HEK293T (cell line): ENCODE measurements around the gene METTL26.

ENCODE experiments used
- BHLHE40 ChIP-seq: fragments of 450-650 bp; IDR thresholded peaks from 2 replicates; pipeline ENCODE4 v1.6.1; 2016; ENCODE audit warnings: mild to moderate bottlenecking, moderate library complexity, borderline replicate concordance
- ELF4 ChIP-seq: fragments of 450-650 bp; IDR thresholded peaks from 2 replicates; pipeline ENCODE4 v1.6.1; 2017; ENCODE audit warnings: antibody characterized with exemption
- HDGF ChIP-seq: fragments of 450-650 bp; IDR thresholded peaks from 2 replicates; pipeline ENCODE4 v1.6.1; 2017; ENCODE audit warnings: antibody characterized with exemption, borderline replicate concordance
- SP1 ChIP-seq: fragments of 450-650 bp; IDR thresholded peaks from 2 replicates; pipeline ENCODE4 v1.6.1; 2017
- SUZ12 ChIP-seq: fragments of 450-650 bp; IDR thresholded peaks from 2 replicates; pipeline ENCODE4 v1.6.1; 2016; ENCODE audit warnings: mild to moderate bottlenecking
- TARDBP ChIP-seq: fragments of 450-650 bp; IDR thresholded peaks from 2 replicates; pipeline ENCODE4 v1.6.1; 2016

- no peak for TF ChIP-seq SUZ12
- TF ChIP-seq TARDBP: no peak
- no peak for TF ChIP-seq SP1
- TF ChIP-seq ELF4: no peak
- TF ChIP-seq BHLHE40: no peak
- 0 out of 2 replicates have a peak, but pooled peaks have one; percentile 22 for TF ChIP-seq HDGF
Measured at GRCh38 chr16:681746-682427, 45.8 kb upstream of the METTL26 start.
